SU-DHL-6 (cell line): ENCODE measurements around the gene ABHD17B.

Source experiments
- H2AFZ ChIP-seq: fragments of 200-600 bp; sonication (generic); 2 replicates; pipeline ENCODE4 v1.6.1; 2014; ENCODE audit warnings: low read depth, mild to moderate bottlenecking, moderate library complexity, mixed read lengths, antibody characterized with exemption, low read length; ENCODE audit not compliant: severe bottlenecking
- H3F3A ChIP-seq: fragments of 200-600 bp; shearing (Covaris generic); 2 replicates; pipeline ENCODE4 v1.6.0; 2016; ENCODE audit warnings: antibody characterized with exemption, mild to moderate bottlenecking; ENCODE audit not compliant: insufficient read depth
- H3K27ac ChIP-seq: fragments of 200-600 bp; sonication (generic); 2 replicates; pipeline ENCODE4 v1.5.1; 2016; ENCODE audit warnings: low read depth, mild to moderate bottlenecking, low read length, moderate library complexity, mixed read lengths
- H3K27me3 ChIP-seq: fragments of 200-600 bp; sonication (generic), shearing (Covaris generic); 2 replicates; pipeline ENCODE4 v1.6.0; 2014; ENCODE audit warnings: mild to moderate bottlenecking, low read length
- H3K36me3 ChIP-seq: fragments of 200-600 bp; sonication (generic); 2 replicates; pipeline ENCODE4 v1.6.1; 2014; ENCODE audit warnings: mild to moderate bottlenecking, low read length, mixed read lengths
- H3K4me2 ChIP-seq: fragments of 300-600, 200-600 bp; shearing (Covaris generic), sonication (generic); 2 replicates; pipeline ENCODE4 v1.6.0; 2014; ENCODE audit warnings: low read length, low read depth, mild to moderate bottlenecking; ENCODE audit not compliant: poor library complexity, severe bottlenecking
- H3K4me3 ChIP-seq: fragments of 200-600 bp; sonication (generic); 2 replicates; pipeline ENCODE4 v1.5.1; 2014; ENCODE audit warnings: antibody characterized with exemption, low read length, mild to moderate bottlenecking, mixed read lengths; ENCODE audit not compliant: insufficient read depth, poor library complexity, severe bottlenecking
- H3K79me2 ChIP-seq: fragments of 200-600 bp; sonication (generic); 2 replicates; pipeline ENCODE4 v1.6.1; 2014; ENCODE audit warnings: mild to moderate bottlenecking, low read length, moderate library complexity; ENCODE audit not compliant: insufficient read depth
- H3K9ac ChIP-seq: fragments of 200-600 bp; sonication (generic); 2 replicates; pipeline ENCODE4 v1.7.0; 2014; ENCODE audit warnings: mild to moderate bottlenecking, low read length
- H3K9me2 ChIP-seq: fragments of 200-600 bp; sonication (generic); replicated peaks from 2 replicates; pipeline ENCODE4 v1.6.1; 2014; ENCODE audit warnings: low read length; ENCODE audit not compliant: insufficient read depth
- H3K9me3 ChIP-seq: fragments of 200-600 bp; sonication (generic); 2 replicates; pipeline ENCODE4 v1.6.1; 2014; ENCODE audit warnings: low read length, mixed read lengths; ENCODE audit not compliant: insufficient read depth
- H4K20me1 ChIP-seq: fragments of 200-600 bp; sonication (generic); 2 replicates; pipeline ENCODE4 v1.6.1; 2014; ENCODE audit warnings: low read depth, mild to moderate bottlenecking, antibody characterized with exemption, low read length, moderate library complexity, mixed read lengths
- EZH2phosphoT487 ChIP-seq: fragments of 200-600 bp; sonication (generic), shearing (Covaris generic); conservative IDR thresholded peaks from 2 replicates; pipeline ENCODE4 v1.6.1; 2018; ENCODE audit warnings: mild to moderate bottlenecking, antibody characterized with exemption, low read length, moderate library complexity, mixed read lengths
- TF ChIP-seq, protein P1 (sequence below): fragments of 200-600 bp; sonication (generic); IDR thresholded peaks from one replicate; pipeline ENCODE4 v1.5.1; 2017; ENCODE audit warnings: antibody characterized with exemption, mild to moderate bottlenecking, low read length, moderate library complexity; ENCODE audit not compliant: insufficient read depth, poor library complexity, severe bottlenecking

Gene ABHD17B

DNA sequence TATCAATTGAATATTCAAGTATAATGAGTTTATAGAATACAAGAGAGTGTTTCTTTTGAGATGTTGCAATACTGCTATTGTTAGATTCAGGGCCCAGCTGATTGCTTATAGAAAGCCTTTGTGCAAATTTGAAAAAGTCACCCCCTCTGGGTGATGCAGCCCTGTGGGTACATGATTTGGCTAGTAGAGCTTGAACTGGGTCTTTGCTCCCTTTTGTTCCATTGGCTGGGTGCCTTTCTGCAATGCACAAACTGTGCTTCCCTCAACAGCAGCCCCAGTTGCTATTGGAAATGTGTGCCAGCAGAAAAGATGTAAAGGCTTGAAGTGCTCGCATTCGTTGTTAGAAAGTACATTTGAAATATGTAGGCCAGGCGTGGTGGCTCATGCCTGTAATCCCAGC lies 80.8 kb downstream of the ABHD17B start:
- Histone ChIP-seq H3K4me3 (no peak overlapping the region), H3K9me2 (no peaks in the 10 kb centered on the region), H2AFZ (no peak overlapping the region), H3K27ac (no peak overlapping the region), H3K79me2 (no peaks in the 10 kb centered on the region), H3K9ac (no peak overlapping the region), H3F3A (no peaks in the 10 kb centered on the region), H3K36me3 (no peaks in the 10 kb centered on the region), H3K27me3 (no peaks in the 10 kb centered on the region), H4K20me1 (no peaks in the 10 kb centered on the region), H3K9me3 (no peaks in the 10 kb centered on the region), H3K4me2 (no peak overlapping the region)
- TF ChIP-seq, protein P1, sequence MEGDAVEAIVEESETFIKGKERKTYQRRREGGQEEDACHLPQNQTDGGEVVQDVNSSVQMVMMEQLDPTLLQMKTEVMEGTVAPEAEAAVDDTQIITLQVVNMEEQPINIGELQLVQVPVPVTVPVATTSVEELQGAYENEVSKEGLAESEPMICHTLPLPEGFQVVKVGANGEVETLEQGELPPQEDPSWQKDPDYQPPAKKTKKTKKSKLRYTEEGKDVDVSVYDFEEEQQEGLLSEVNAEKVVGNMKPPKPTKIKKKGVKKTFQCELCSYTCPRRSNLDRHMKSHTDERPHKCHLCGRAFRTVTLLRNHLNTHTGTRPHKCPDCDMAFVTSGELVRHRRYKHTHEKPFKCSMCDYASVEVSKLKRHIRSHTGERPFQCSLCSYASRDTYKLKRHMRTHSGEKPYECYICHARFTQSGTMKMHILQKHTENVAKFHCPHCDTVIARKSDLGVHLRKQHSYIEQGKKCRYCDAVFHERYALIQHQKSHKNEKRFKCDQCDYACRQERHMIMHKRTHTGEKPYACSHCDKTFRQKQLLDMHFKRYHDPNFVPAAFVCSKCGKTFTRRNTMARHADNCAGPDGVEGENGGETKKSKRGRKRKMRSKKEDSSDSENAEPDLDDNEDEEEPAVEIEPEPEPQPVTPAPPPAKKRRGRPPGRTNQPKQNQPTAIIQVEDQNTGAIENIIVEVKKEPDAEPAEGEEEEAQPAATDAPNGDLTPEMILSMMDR: no peak
- no peak for TF ChIP-seq EZH2phosphoT487

DNA sequence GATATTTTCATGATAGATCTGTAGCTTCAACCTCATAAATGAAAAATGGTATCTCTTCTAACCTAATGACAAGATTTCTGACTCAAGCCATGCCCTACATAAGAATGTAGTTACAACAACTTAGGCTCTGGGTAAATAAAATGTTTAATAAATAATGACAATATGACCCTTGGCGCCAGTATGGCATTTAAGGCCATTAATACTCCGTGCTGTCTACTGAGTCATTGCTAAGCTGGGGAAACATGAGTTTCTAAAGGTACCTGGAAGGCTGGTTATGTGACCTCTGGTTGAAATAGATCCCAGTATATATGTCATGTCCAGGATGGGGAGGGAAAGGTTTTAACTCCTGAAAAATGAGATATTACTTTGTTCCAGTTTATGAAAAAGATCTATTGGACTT lies 84.7 kb downstream of the ABHD17B start:
- Histone ChIP-seq H2AFZ (no peak overlapping the region), H3K9ac (no peak overlapping the region), H3K27me3 (no peaks in the 10 kb centered on the region), H3K4me3 (no peak overlapping the region), H3K79me2 (no peaks in the 10 kb centered on the region), H3K4me2 (no peak overlapping the region), H3K9me3 (no peaks in the 10 kb centered on the region), H3K36me3 (no peaks in the 10 kb centered on the region), H4K20me1 (no peaks in the 10 kb centered on the region), H3F3A (no peaks in the 10 kb centered on the region), H3K27ac (no peak overlapping the region), H3K9me2 (no peaks in the 10 kb centered on the region)
- TF ChIP-seq EZH2phosphoT487: no peak
- TF ChIP-seq, protein P1: no peak

DNA sequence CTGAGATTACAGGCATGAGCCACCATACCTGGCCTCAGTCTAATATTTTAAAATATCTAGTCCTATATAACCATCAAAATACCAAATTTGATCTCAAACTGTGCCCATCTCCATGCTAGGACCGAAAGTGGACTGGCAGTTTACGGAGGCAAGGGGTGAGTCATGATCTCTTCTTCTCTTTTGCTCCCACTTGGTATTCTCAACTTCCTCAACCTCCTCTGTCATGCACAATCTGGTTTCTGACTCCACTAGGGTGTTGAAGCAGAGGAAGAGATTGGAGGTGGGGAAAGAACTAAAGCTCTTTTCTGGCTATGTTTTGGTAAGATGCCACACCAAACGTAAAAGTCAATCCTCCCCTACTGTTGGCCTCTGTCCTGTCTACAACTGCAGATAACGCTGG lies 86.7 kb downstream of the ABHD17B start:
- Histone ChIP-seq H3K9me3 (no peaks in the 10 kb centered on the region), H3K79me2 (no peaks in the 10 kb centered on the region), H3K4me2 (no peak overlapping the region), H3K27ac (no peak overlapping the region), H3F3A (no peaks in the 10 kb centered on the region), H3K27me3 (no peaks in the 10 kb centered on the region), H3K4me3 (no peak overlapping the region), H4K20me1 (no peaks in the 10 kb centered on the region), H3K9ac (no peak overlapping the region), H3K9me2 (no peaks in the 10 kb centered on the region), H3K36me3 (no peaks in the 10 kb centered on the region), H2AFZ (no peak overlapping the region)
- TF ChIP-seq, protein P1: no peak
- no peak for TF ChIP-seq EZH2phosphoT487

DNA sequence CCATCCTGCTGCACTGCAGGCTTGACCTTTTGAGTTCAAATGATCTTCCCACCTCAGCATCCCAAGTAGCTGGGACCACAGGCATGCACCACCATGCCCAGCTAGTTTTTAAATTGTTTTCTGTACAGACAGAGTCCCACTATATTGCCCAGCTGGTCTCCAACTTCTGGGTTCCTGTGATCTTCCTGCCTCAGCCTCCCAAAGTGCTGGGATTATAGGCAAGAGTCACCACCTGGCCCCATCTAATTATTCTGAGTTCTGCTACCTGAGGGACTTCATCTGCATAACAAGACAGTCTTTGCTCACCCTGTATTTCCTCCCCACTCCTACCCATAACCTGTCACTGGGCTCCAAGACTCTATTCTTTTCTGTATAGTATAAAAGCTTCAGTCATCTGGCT lies 88.1 kb downstream of the ABHD17B start:
- H2AFZ ChIP-seq: no peak overlapping the region
- H3K79me2 ChIP-seq: no peaks in the 10 kb centered on the region
- H3K9me3 ChIP-seq: no peaks in the 10 kb centered on the region
- no peaks in the 10 kb centered on the region for H3K9me2 ChIP-seq
- no peaks in the 10 kb centered on the region for H3K36me3 ChIP-seq
- no peaks in the 10 kb centered on the region for H3F3A ChIP-seq
- H3K27ac ChIP-seq: no peak overlapping the region
- no peaks in the 10 kb centered on the region for H3K27me3 ChIP-seq
- H3K9ac ChIP-seq: no peak overlapping the region
- no peak overlapping the region for H3K4me2 ChIP-seq
- H3K4me3 ChIP-seq: no peak overlapping the region
- TF ChIP-seq EZH2phosphoT487: no peak
- H4K20me1 ChIP-seq: no peaks in the 10 kb centered on the region
